ENCODE data around the gene OTUD7B.
"Not testable (repeated sequence)": the region's sequence is repeated elsewhere in the genome, so short reads cannot be mapped to it uniquely, and the experiment has no call there.

Gene OTUD7B

GRCh38 chr1:150010393-150011115 is at the start of gene OTUD7B:
TSS of gene OTUD7B (minus strand) at chr1:150010726. CDS start at chr1:149977510, 33,216 bp downstream.
- peak; percentile 61 for DNase-seq (ENCODE audit: low spot score)

GRCh38 chr1:150060260-150060659 is 49.7 kb upstream of the OTUD7B start:
- DNase-seq (ENCODE audit: low spot score), result no peak

GRCh38 chr1:150056407-150056806 is 45.9 kb upstream of the OTUD7B start:
- no peak for DNase-seq (ENCODE audit: low spot score)

- not testable (repeated sequence) for DNase-seq (ENCODE audit: low spot score)
Measured at GRCh38 chr1:150055507-150055906, 45.0 kb upstream of the OTUD7B start.

GRCh38 chr1:150053926-150054325 is 43.4 kb upstream of the OTUD7B start:
- no peak for DNase-seq (ENCODE audit: low spot score)

GRCh38 chr1:150051905-150052412 is 41.4 kb upstream of the OTUD7B start:
- DNase-seq (ENCODE audit: low spot score), result not testable (repeated sequence)

- no peak for DNase-seq (ENCODE audit: low spot score)
Measured at GRCh38 chr1:150051089-150051373, 40.5 kb upstream of the OTUD7B start.

- DNase-seq (ENCODE audit: low spot score), result no peak
Measured at GRCh38 chr1:150049926-150050325, 39.4 kb upstream of the OTUD7B start.

- DNase-seq (ENCODE audit: low spot score), result no peak
Measured at GRCh38 chr1:150034336-150034735, 23.8 kb upstream of the OTUD7B start.

- no peak for DNase-seq (ENCODE audit: low spot score)
Measured at GRCh38 chr1:150028322-150028721, 17.8 kb upstream of the OTUD7B start.

GRCh38 chr1:150024156-150024555 is 13.6 kb upstream of the OTUD7B start:
- DNase-seq (ENCODE audit: low spot score), result no peak

GRCh38 chr1:150022357-150022756 is 11.8 kb upstream of the OTUD7B start:
- no peak for DNase-seq (ENCODE audit: low spot score)

GRCh38 chr1:150021191-150021694 is 10.7 kb upstream of the OTUD7B start:
- peak; percentile 44 for DNase-seq (ENCODE audit: low spot score)

GRCh38 chr1:150020711-150021110 is 10.2 kb upstream of the OTUD7B start:
- no peak for DNase-seq (ENCODE audit: low spot score)

GRCh38 chr1:150018165-150018564 is 7.6 kb upstream of the OTUD7B start:
- no peak for DNase-seq (ENCODE audit: low spot score)

GRCh38 chr1:150017206-150017750 is 6.8 kb upstream of the OTUD7B start:
- DNase-seq (ENCODE audit: low spot score), result no peak

- no peak for DNase-seq (ENCODE audit: low spot score)
Measured at GRCh38 chr1:150015651-150016131, 5.2 kb upstream of the OTUD7B start.

GRCh38 chr1:150012611-150013010 is 2.1 kb upstream of the OTUD7B start:
- DNase-seq (ENCODE audit: low spot score), result no peak

GRCh38 chr1:150009604-150010392 is 728 bp downstream of the OTUD7B start:
- peak; percentile 21 for DNase-seq (ENCODE audit: low spot score)

- peak; percentile 39 for DNase-seq (ENCODE audit: low spot score)
Measured at GRCh38 chr1:150008699-150009098, 1.8 kb downstream of the OTUD7B start.

- DNase-seq (ENCODE audit: low spot score), result no peak
Measured at GRCh38 chr1:150006881-150007421, 3.6 kb downstream of the OTUD7B start.

- no peak for DNase-seq (ENCODE audit: low spot score)
Measured at GRCh38 chr1:150005606-150006005, 4.9 kb downstream of the OTUD7B start.

Measured in HuH-7.5 (cell line).